Measurements from ENCODE around the gene SRSF5.

GRCh38 chr14:69811868-69812252, 44.9 kb downstream of the SRSF5 start:
- no peak for TF ChIP-seq CTCF (IDR thresholded peaks at IDR 0.05; ENCODE audit: low read depth, low read length)
- no peak for TF ChIP-seq POLR2A (IDR thresholded peaks at IDR 0.05; ENCODE audit: extremely low read depth, insufficient read length)
- no peak for TF ChIP-seq MAX (IDR thresholded peaks at IDR 0.05; ENCODE audit: low read depth, low read length)
